Adrenal gland (tissue), 12 donors: ENCODE measurements around the gene SSR1. TPM values are rescaled to one million over a fixed set of nuclear protein-coding genes. Genes with fewer than 3 reads are reported as not detected.

Experiments
- DNase-seq, 7 donors: peaks; one replicate each; pipeline ENCODE4 v3.0.0-alpha.2; 2019 to 2020
- H3K27ac ChIP-seq, 5 donors: fragments of 200-600 bp; sonication (generic) in 4 of 5; 1 replicate in 3 of 5; 2 replicates in 2 of 5; pipeline versions ENCODE4 v1.5.1 to v1.8.0; 2016 to 2020; ENCODE audit warnings: mild to moderate bottlenecking in 1 of 5
- H3K27me3 ChIP-seq: fragments of 200-600 bp; 2 replicates; pipeline ENCODE4 v1.8.0; 2021
- H3K36me3 ChIP-seq, 2 donors: fragments of 200-600 bp; replicated peaks in 1 of 2; 1 replicate in 1 of 2; 2 replicates in 1 of 2; pipeline versions ENCODE4 v1.5.1 to v1.8.0; 2018 to 2022
- H3K4me1 ChIP-seq, 2 donors: fragments of 200-600 bp; replicated peaks in 1 of 2; 1 replicate in 1 of 2; 2 replicates in 1 of 2; pipeline versions ENCODE4 v1.5.1 to v1.8.0; 2018 to 2021
- H3K4me3 ChIP-seq, 4 donors: fragments of 200-600 bp; sonication (generic) in 3 of 4; one replicate each; pipeline ENCODE4 v1.5.1; 2016 to 2018
- H3K9me3 ChIP-seq, 3 donors: fragments of 200-600 bp; sonication (generic) in 1 of 3; replicated peaks in 1 of 3; 1 replicate in 2 of 3; 2 replicates in 1 of 3; pipeline versions ENCODE4 v1.5.1 to v1.8.0; 2016 to 2021
- POLR2A ChIP-seq, 2 donors: fragments of 450-650 bp; IDR thresholded peaks; one replicate each; pipeline ENCODE4 v1.6.1; 2017; ENCODE audit warnings: antibody characterized with exemption in 2 of 2, mild to moderate bottlenecking in 2 of 2, moderate library complexity in 1 of 2
- WGBS, 4 donors: extraction: QIAGEN DNeasy Blood & Tissue Kit in 2 of 4; methylation state at CpG; one replicate each; pipeline versions ENCODE4 v1.1.5 to v1.1.7; 2013 to 2017; 5-methylcytosine and 5-hydroxymethylcytosine counted together
- intact Hi-C, 2 donors: fragments of 100-400 bp; cut with DNase I; formaldehyde crosslinking; loops; one replicate each; pipeline versions ENCODE4 v1.14.1 to v1.15.0; 2022 to 2023
- polyA plus RNA-seq, 3 donors: library from polyadenylated mRNA; stranded (reverse); fragments of 200-250 nt in 2 of 3; fragments of 350-450 nt in 1 of 3; fragmentation: Illumina TruSeq in 1 of 3; extraction: RNeasy Lipid Tissue Mini Kit (QIAGEN cat#74804) in 1 of 3; gene quantifications; one replicate each; pipeline ENCODE4 v1.2.3, GENCODE V29; 2013 to 2014
- total RNA-seq, 9 donors: library from RNA; depleted of rRNA in 4 of 9; stranded (reverse); fragments of >200 nt in 4 of 9; fragments of 120-200 nt in 1 of 9; fragmentation: NEBNext Ultra II Directional in 1 of 9; extraction: Animal tissue kit (Norgen Biotek cat#: 25700) in 1 of 9; gene quantifications; one replicate each; pipeline versions ENCODE4 v1.1.0 to v1.2.4, GENCODE V29; 2013 to 2023
- TF ChIP-seq, protein P1 (sequence below), 6 experiments: fragments of 450-650 bp in 4 of 6; fragments of 200-600 bp in 2 of 6; sonication (generic) in 1 of 6; IDR thresholded peaks; 1 replicate in 5 of 6; 2 replicates in 1 of 6; pipeline versions ENCODE4 v1.5.1 to v1.8.0; 2016 to 2021; ENCODE audit warnings: antibody characterized with exemption in 6 of 6, mild to moderate bottlenecking in 2 of 6, moderate library complexity in 1 of 6
- donor health status: healthy with polysubstance abuse.
- donor health status: Bipolar disorder and iron deficiency.
- donor health status: DM: yes; HTN: yes; CAD: no.
- donor health status: DM: no; HTN: no; CAD: no.
- donor health status: DM: no; HTN: no; CAD: no.
- donor health status: DM: yes; HTN: yes; CAD: no.

The SSR1 gene
- total and polyA plus RNA-seq, 12 donors = 9.7 to 281 (median 96.3) TPM

- Histone ChIP-seq H3K9me3 (no peaks in the 10 kb centered on the region), H3K36me3 (peaks cover 0 to 35% of the 10 kb centered on the region in 2 donors), H3K4me1 (peaks cover 8 to 26% of the 10 kb centered on the region in 2 donors), H3K27me3 (no peaks in the 10 kb centered on the region), H3K4me3 (no peak overlapping the region), H3K27ac (peak overlapping the region; percentile 5 to 71 (median 48))
- 47 to 73% (median 57%) methylated on average over 4 of the region's 4 CpGs for WGBS, 4 donors
- no peak for DNase-seq
- intact Hi-C loops = loop anchor here (5.0 to 10.0 kb wide), 2 partner anchors 136 to 518 kb away; partner anchors contain the start of gene RREB1 (in 1 of the 2)
- no peak for TF ChIP-seq POLR2A (IDR thresholded peaks at IDR 0.05)
- TF ChIP-seq, protein P1, sequence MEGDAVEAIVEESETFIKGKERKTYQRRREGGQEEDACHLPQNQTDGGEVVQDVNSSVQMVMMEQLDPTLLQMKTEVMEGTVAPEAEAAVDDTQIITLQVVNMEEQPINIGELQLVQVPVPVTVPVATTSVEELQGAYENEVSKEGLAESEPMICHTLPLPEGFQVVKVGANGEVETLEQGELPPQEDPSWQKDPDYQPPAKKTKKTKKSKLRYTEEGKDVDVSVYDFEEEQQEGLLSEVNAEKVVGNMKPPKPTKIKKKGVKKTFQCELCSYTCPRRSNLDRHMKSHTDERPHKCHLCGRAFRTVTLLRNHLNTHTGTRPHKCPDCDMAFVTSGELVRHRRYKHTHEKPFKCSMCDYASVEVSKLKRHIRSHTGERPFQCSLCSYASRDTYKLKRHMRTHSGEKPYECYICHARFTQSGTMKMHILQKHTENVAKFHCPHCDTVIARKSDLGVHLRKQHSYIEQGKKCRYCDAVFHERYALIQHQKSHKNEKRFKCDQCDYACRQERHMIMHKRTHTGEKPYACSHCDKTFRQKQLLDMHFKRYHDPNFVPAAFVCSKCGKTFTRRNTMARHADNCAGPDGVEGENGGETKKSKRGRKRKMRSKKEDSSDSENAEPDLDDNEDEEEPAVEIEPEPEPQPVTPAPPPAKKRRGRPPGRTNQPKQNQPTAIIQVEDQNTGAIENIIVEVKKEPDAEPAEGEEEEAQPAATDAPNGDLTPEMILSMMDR (IDR thresholded peaks at IDR 0.05) = no peak
Observed at GRCh38 chr6:7242835-7243178, 70.2 kb downstream of the SSR1 start.

DNA sequence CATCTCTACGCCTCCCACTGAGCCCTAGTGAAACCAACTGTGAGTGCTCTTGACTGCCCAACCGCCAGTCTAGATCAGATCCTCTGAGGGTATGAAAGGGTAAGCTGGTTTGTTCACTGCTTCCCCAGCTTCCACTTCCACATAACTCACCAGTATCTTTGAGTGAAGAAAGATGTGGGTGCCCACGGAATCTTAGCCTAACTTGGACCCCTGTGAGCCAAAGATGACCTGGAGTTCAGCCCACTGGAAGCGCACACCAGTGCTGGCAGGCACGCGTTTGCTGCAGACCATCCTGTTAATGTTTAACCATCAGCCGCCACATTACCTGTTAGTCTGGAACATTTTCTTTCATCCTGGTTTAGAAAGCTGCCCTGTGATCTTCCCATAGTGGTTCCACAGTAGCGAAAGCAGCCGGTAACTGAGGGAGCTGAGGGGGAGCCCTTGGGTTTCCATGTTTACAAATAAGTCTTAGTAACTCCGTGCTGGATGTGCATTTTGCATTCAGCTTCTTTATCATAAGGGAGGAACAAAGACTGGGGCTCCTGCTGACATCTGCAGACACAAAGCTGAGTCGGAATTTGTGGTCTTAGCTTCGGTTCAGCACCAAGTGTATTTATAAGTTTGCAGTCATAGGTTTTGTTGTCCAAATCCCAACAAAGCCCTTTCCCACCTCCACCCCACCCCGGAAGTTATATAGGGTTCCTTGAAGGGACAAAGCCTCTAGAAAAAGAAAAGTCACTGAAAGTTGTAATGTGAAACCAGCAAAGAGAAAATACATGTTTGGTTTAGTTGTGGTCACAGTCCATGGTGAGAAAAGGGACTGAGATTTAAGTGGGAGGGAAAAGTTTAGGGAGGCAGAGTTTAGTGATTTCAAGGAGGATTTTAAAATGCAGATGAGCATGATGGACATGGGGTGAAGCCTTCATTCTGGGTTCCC is 71.0 kb downstream of the SSR1 start:
- H3K27ac ChIP-seq = peak overlapping the region in 3 of 5 donors; percentile 48 to 71 (median 67)
- no peaks in the 10 kb centered on the region for H3K9me3 ChIP-seq
- H3K4me3 ChIP-seq = no peak overlapping the region
- no peaks in the 10 kb centered on the region for H3K27me3 ChIP-seq
- intact Hi-C loops = loop anchor here (5.0 to 10.0 kb wide), 2 partner anchors 135 to 517 kb away; partner anchors contain the start of gene RREB1 (in 1 of the 2)
- peaks cover 8 to 26% of the 10 kb centered on the region in 2 donors for H3K4me1 ChIP-seq
- TF ChIP-seq, protein P1 (IDR thresholded peaks at IDR 0.05) = no peak
- no peak for TF ChIP-seq POLR2A (IDR thresholded peaks at IDR 0.05)
- 70 to 80% (median 76%) methylated on average over 12 to 13 of the region's 13 CpGs for WGBS, 4 donors
- no peak for DNase-seq
- H3K36me3 ChIP-seq = peaks cover 0 to 26% of the 10 kb centered on the region in 2 donors

DNA sequence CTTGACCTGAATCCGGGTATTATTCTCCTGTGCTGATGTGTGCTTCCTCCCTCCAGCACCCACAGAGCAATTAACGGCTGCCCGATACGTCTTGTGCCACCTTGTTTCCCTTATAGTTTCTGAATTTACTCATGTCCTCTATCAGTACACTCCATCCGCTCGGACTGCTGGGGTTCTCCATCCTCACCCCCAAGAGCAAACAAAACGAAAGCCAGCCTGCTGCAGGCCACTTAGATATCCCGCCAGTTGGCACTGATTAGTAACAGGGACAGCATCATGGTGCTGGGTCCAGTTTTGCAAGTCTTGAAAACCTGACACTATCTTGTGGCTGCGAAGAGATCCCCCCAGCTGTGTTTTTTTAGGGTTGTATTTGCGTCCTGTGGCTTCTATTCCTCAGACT is 71.8 kb downstream of the SSR1 start:
- Histone ChIP-seq H3K4me3 (no peak overlapping the region), H3K4me1 (peaks cover 15 to 33% of the 10 kb centered on the region in 2 donors), H3K27ac (peak overlapping the region in 1 of 5 donors; percentile 40), H3K36me3 (peaks cover 0 to 18% of the 10 kb centered on the region in 2 donors), H3K9me3 (no peaks in the 10 kb centered on the region), H3K27me3 (no peaks in the 10 kb centered on the region)
- DNase-seq = no peak
- TF ChIP-seq, protein P1 (IDR thresholded peaks at IDR 0.05) = no peak
- no peak for TF ChIP-seq POLR2A (IDR thresholded peaks at IDR 0.05)
- 89 to 94% (median 91%) methylated on average over 10 of the region's 10 CpGs for WGBS, 4 donors
- intact Hi-C loops = loop anchor here (5.0 to 10.0 kb wide), 2 partner anchors 134 to 516 kb away; partner anchors contain the start of gene RREB1 (in 1 of the 2)

GRCh38 chr6:7240351-7240750 is 72.6 kb downstream of the SSR1 start:
- intact Hi-C loops = loop anchor here (5.0 to 10.0 kb wide), 2 partner anchors 133 to 516 kb away; partner anchors contain the start of gene RREB1 (in 1 of the 2)
- H3K27ac ChIP-seq = peak overlapping the region in 1 of 5 donors; percentile 11

More at GRCh38 chr6:7240351-7240750, 72.6 kb downstream of the SSR1 start:
- Histone ChIP-seq H3K9me3 (no peaks in the 10 kb centered on the region), H3K4me3 (no peak overlapping the region), H3K36me3 (peaks cover 0 to 22% of the 10 kb centered on the region in 2 donors), H3K27me3 (no peaks in the 10 kb centered on the region), H3K4me1 (peaks cover 20 to 38% of the 10 kb centered on the region in 2 donors)
- TF ChIP-seq, protein P1 (IDR thresholded peaks at IDR 0.05) = no peak
- TF ChIP-seq POLR2A (IDR thresholded peaks at IDR 0.05) = no peak
- WGBS, 4 donors = 88 to 94% (median 93%) methylated on average over 9 of the region's 9 CpGs
- DNase-seq = no peak
